ENCODE data around the gene SERTAD2.

Gene SERTAD2

GRCh38 chr2:64681479-64681967 lies 27.8 kb upstream of the SERTAD2 start:
- no peak for TF ChIP-seq CTCF (IDR thresholded peaks at IDR 0.05; ENCODE audit: low read depth, low read length)
- H3K4me3 ChIP-seq (ENCODE audit: low read depth, low read length) = no peak overlapping the region

- TF ChIP-seq CTCF (IDR thresholded peaks at IDR 0.05; ENCODE audit: low read depth, low read length) = no peak
- no peak overlapping the region for H3K4me3 ChIP-seq (ENCODE audit: low read depth, low read length)
These were observed 26.1 kb upstream of the SERTAD2 start for GRCh38 chr2:64679673-64680425.

GRCh38 chr2:64678771-64679590 lies 25.3 kb upstream of the SERTAD2 start:
- no peak for TF ChIP-seq CTCF (IDR thresholded peaks at IDR 0.05; ENCODE audit: low read depth, low read length)
- no peak overlapping the region for H3K4me3 ChIP-seq (ENCODE audit: low read depth, low read length)

GRCh38 chr2:64677530-64677929 lies 23.8 kb upstream of the SERTAD2 start:
- TF ChIP-seq CTCF (IDR thresholded peaks at IDR 0.05; ENCODE audit: low read depth, low read length) = no peak
- H3K4me3 ChIP-seq (ENCODE audit: low read depth, low read length) = no peak overlapping the region

- no peak overlapping the region for H3K4me3 ChIP-seq (ENCODE audit: low read depth, low read length)
- TF ChIP-seq CTCF (IDR thresholded peaks at IDR 0.05; ENCODE audit: low read depth, low read length) = no peak
These were observed 22.1 kb upstream of the SERTAD2 start for GRCh38 chr2:64675860-64676259.

GRCh38 chr2:64672708-64673107 lies 19.0 kb upstream of the SERTAD2 start:
- no peak overlapping the region for H3K4me3 ChIP-seq (ENCODE audit: low read depth, low read length)
- TF ChIP-seq CTCF (IDR thresholded peaks at IDR 0.05; ENCODE audit: low read depth, low read length) = no peak

- TF ChIP-seq CTCF (IDR thresholded peaks at IDR 0.05; ENCODE audit: low read depth, low read length) = no peak
- H3K4me3 ChIP-seq (ENCODE audit: low read depth, low read length) = no peak overlapping the region
These were observed 16.3 kb upstream of the SERTAD2 start for GRCh38 chr2:64670047-64670446.

Data from WI38 (cell line).